Colonic mucosa (tissue), 4 donors: ENCODE measurements around the gene HECW1. TPM values are rescaled to one million over a fixed set of nuclear protein-coding genes. Genes with fewer than 3 reads are reported as not detected.
"Not testable (repeated sequence)": the region's sequence is repeated elsewhere in the genome, so short reads cannot be mapped to it uniquely, and the experiment has no call there.

Experiments used
- DNase-seq: peaks from one replicate; pipeline ENCODE4 v3.0.0-alpha.2; 2020
- H3K27ac ChIP-seq: fragments of 200-600 bp; one replicate; pipeline ENCODE4 v1.8.0; 2021
- H3K27me3 ChIP-seq: fragments of 200-600 bp; one replicate; pipeline ENCODE4 v1.8.0; 2021
- H3K36me3 ChIP-seq: fragments of 200-600 bp; one replicate; pipeline ENCODE4 v1.8.0; 2021
- H3K4me1 ChIP-seq: fragments of 200-600 bp; one replicate; pipeline ENCODE4 v1.8.0; 2021; ENCODE audit warnings: mild to moderate bottlenecking
- H3K4me3 ChIP-seq: fragments of 200-600 bp; one replicate; pipeline ENCODE4 v1.8.0; 2021
- H3K9ac ChIP-seq, 2 donors: one replicate each; pipeline ENCODE4 v1.7.0; 2013; ENCODE audit warnings: control low read depth in 2 of 2, low read depth in 2 of 2, low read length in 2 of 2
- H3K9me3 ChIP-seq: fragments of 200-600 bp; one replicate; pipeline ENCODE4 v1.8.0; 2021
- intact Hi-C: fragments of 100-400 bp; cut with DNase I; formaldehyde crosslinking; loops from one replicate; pipeline ENCODE4 v1.14.1; 2022
- total RNA-seq, 2 donors: library from RNA; stranded (reverse); fragmentation: NEBNext Ultra II Directional in 1 of 2; extraction: Animal tissue kit (Norgen Biotek cat#: 25700) in 1 of 2; gene quantifications; one replicate each; pipeline ENCODE4 v1.2.1, GENCODE V29; 2021
- TF ChIP-seq, protein P1 (sequence below): fragments of 200-600 bp; IDR thresholded peaks from one replicate; pipeline ENCODE4 v1.8.0; 2022; ENCODE audit warnings: antibody characterized with exemption, mild to moderate bottlenecking
- donor health status: healthy.
- donor health status: DM: no; HTN: no; CAD: no.
- donor health status: DM: no; HTN: no; CAD: no.

The HECW1 gene
- total RNA-seq, 2 donors from 2014 or later, result 0.35 to 0.40 TPM

DNA sequence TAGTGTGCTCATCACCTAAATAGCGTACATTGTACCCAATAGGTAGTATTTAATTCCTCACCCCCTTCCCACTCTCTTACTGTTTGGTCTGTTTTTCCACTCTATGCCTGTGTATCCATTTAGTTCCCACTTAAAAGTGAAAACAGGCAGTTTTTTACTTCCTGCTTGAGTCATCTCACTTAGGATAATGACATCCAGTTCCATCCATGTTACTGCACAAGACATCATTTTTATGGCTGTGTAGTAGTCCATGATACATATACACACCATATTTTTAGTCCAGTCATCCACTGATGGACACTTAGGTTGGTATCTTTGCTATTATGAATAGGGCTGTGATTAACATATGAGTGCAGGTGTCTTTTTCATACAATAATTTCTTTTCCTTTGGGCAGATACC is 480.6 kb downstream of the HECW1 start:
- H3K36me3 ChIP-seq, result no peaks in the 10 kb centered on the region
- DNase-seq, result no peak
- no peak overlapping the region for H3K9ac ChIP-seq
- TF ChIP-seq, protein P1, sequence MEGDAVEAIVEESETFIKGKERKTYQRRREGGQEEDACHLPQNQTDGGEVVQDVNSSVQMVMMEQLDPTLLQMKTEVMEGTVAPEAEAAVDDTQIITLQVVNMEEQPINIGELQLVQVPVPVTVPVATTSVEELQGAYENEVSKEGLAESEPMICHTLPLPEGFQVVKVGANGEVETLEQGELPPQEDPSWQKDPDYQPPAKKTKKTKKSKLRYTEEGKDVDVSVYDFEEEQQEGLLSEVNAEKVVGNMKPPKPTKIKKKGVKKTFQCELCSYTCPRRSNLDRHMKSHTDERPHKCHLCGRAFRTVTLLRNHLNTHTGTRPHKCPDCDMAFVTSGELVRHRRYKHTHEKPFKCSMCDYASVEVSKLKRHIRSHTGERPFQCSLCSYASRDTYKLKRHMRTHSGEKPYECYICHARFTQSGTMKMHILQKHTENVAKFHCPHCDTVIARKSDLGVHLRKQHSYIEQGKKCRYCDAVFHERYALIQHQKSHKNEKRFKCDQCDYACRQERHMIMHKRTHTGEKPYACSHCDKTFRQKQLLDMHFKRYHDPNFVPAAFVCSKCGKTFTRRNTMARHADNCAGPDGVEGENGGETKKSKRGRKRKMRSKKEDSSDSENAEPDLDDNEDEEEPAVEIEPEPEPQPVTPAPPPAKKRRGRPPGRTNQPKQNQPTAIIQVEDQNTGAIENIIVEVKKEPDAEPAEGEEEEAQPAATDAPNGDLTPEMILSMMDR, result no peak
- no peaks in the 10 kb centered on the region for H3K4me1 ChIP-seq
- H3K4me3 ChIP-seq, result no peak overlapping the region
- no peaks in the 10 kb centered on the region for H3K27me3 ChIP-seq
- H3K27ac ChIP-seq, result no peak overlapping the region
- no peaks in the 10 kb centered on the region for H3K9me3 ChIP-seq
- intact Hi-C loops, result no loop called here

DNA sequence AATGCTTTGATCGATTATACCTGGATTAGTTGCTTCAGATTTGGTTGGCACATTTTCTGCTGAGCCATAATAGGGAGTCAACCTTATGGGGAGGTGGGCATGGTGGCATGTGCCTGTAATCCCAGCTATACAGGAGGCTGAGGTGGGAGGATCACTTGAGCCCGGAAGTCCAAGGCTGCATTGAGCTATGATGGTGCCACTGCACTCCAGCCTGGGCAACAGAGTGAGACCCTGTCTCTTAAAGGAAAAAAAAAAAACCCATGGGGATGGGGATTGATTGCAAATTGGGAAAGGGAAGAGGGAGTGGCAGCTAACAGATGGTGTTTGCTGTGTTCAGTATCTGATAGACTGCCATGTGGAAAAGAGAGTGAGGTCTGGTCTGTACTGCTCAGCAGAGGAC is 481.6 kb downstream of the HECW1 start:
- Histone ChIP-seq H3K4me3 (no peak overlapping the region), H3K27ac (no peak overlapping the region), H3K36me3 (no peaks in the 10 kb centered on the region), H3K4me1 (no peaks in the 10 kb centered on the region), H3K27me3 (no peaks in the 10 kb centered on the region), H3K9me3 (no peaks in the 10 kb centered on the region), H3K9ac (no peak overlapping the region)
- DNase-seq, result no peak
- intact Hi-C loops, result no loop called here
- TF ChIP-seq, protein P1, result no peak

DNA sequence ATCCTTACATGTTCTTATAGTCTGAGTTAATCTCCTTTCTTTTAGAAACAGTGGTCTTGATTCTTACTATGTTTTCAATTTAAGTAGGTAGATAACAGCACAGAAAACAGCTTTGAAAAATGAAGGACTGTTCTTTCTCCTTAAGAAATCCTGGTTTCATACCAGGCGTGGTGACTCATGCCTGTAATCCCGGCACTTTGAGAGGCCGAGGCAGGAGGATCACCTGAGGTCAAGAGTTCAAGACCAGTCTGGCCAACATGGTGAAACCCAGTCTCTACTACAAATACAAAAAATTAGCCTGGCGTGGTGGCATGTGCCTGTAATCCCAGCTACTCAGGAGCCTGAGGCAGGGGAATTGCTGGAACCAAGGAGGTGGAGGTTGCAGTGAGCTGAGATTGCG is 484.0 kb downstream of the HECW1 start:
- DNase-seq, H3K4me3 ChIP-seq, intact Hi-C loops, H3K9ac ChIP-seq, H3K27ac ChIP-seq, H3K4me1 ChIP-seq, H3K27me3 ChIP-seq, H3K9me3 ChIP-seq, H3K36me3 ChIP-seq: not testable (repeated sequence)

DNA sequence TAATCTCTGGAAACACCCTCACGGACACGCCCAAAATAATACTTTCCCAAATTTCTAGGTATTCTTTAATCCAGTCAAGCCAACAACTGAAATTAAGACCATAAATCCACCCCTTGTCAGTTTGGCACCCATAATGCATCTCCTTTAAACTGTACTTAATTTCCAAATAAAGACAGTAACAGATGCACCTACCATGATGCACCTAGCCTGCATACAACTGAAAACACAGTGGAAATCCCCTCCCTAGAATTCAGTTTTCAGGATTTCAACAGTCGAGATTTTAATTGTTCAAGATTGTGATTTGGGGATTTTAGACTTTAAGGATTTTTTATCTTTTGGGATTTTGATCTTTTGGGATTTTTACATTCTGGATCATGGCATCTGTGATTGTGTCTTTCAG is 487.6 kb downstream of the HECW1 start:
- Histone ChIP-seq H3K4me3 (no peak overlapping the region), H3K27me3 (no peaks in the 10 kb centered on the region), H3K9me3 (no peaks in the 10 kb centered on the region), H3K36me3 (peaks cover 5% of the 10 kb centered on the region), H3K27ac (no peak overlapping the region), H3K4me1 (no peaks in the 10 kb centered on the region), H3K9ac (no peak overlapping the region)
- intact Hi-C loops, result no loop called here
- DNase-seq, result no peak
- TF ChIP-seq, protein P1, result no peak

- Histone ChIP-seq H3K9me3 (no peaks in the 10 kb centered on the region), H3K4me3 (no peak overlapping the region), H3K36me3 (peaks cover 5% of the 10 kb centered on the region), H3K9ac (no peak overlapping the region), H3K27me3 (no peaks in the 10 kb centered on the region), H3K4me1 (no peaks in the 10 kb centered on the region), H3K27ac (no peak overlapping the region)
- intact Hi-C loops, result no loop called here
- TF ChIP-seq, protein P1, result no peak
- no peak for DNase-seq
Measured at GRCh38 chr7:43602256-43602655, 489.8 kb downstream of the HECW1 start.

DNA sequence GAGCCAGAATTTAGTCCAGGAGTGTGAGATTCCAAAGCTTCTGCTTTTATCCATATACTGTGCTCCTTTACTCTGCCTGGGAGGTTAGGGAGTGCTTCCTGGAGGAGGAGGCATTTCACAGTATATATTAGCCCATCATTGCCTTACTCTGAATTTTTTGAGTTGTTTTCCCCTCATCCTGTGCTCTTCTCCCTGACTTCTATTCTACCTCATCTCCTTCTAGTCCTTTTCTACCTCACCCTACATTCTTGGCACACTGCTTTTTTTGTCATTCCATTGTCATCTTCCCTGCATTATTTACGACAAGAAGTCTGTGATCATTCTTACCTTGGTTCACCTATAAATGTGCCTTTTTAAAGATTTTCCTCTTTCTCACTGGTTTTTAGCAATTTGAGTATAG is 491.8 kb downstream of the HECW1 start:
- TF ChIP-seq, protein P1, result no peak
- no peak overlapping the region for H3K27ac ChIP-seq
- no peaks in the 10 kb centered on the region for H3K9me3 ChIP-seq
- H3K9ac ChIP-seq, result no peak overlapping the region
- H3K36me3 ChIP-seq, result peaks cover 3% of the 10 kb centered on the region
- intact Hi-C loops, result no loop called here
- H3K4me1 ChIP-seq, result no peaks in the 10 kb centered on the region
- no peak for DNase-seq
- H3K4me3 ChIP-seq, result no peak overlapping the region
- H3K27me3 ChIP-seq, result no peaks in the 10 kb centered on the region
